Right lobe of liver (tissue), 4 donors: ENCODE results near the gene MARK3.

Experiments used
- CTCF ChIP-seq, 4 donors: fragments of 200-600 bp in 3 of 4; fragments of 450-650 bp in 1 of 4; IDR thresholded peaks; one replicate each; pipeline versions ENCODE4 v1.5.1 to v1.8.0; 2016 to 2022; ENCODE audit warnings: antibody characterized with exemption in 4 of 4, mild to moderate bottlenecking in 2 of 4
- POLR2A ChIP-seq: fragments of 450-650 bp; IDR thresholded peaks from one replicate; pipeline ENCODE4 v1.6.1; 2017; ENCODE audit warnings: antibody characterized with exemption, mild to moderate bottlenecking
- donor health status: DM: no; HTN: no; CAD: no.
- donor health status: DM: no; HTN: no; CAD: no.
- donor health status: DM: no; HTN: yes; CAD: no.

- TF ChIP-seq CTCF (IDR thresholded peaks at IDR 0.05), result no peak
- no peak for TF ChIP-seq POLR2A
These were observed 116.0 kb downstream of the MARK3 start for GRCh38 chr14:103501041-103501870.
